HUES6 (cell line): ENCODE results near the gene TMPRSS9.

Experiments
- H3K27ac ChIP-seq: 2 replicates; pipeline ENCODE4 v1.7.0; 2013; ENCODE audit warnings: low read depth, mild to moderate bottlenecking, low read length, inconsistent platforms
- H3K27me3 ChIP-seq: 2 replicates; pipeline ENCODE4 v1.6.1; 2013; ENCODE audit warnings: low read length; ENCODE audit not compliant: control insufficient read depth, insufficient read depth
- H3K36me3 ChIP-seq: 2 replicates; pipeline ENCODE4 v1.6.1; 2013; ENCODE audit warnings: low read length; ENCODE audit not compliant: control insufficient read depth, insufficient read depth
- H3K4me1 ChIP-seq: 2 replicates; pipeline ENCODE4 v1.6.1; 2013; ENCODE audit warnings: low read length; ENCODE audit not compliant: control insufficient read depth, insufficient read depth
- H3K4me3 ChIP-seq: 2 replicates; pipeline ENCODE4 v1.5.1; 2013; ENCODE audit warnings: low read depth, low read length
- H3K9ac ChIP-seq: one replicate; pipeline ENCODE4 v1.6.1; 2013; ENCODE audit warnings: mild to moderate bottlenecking, low read length
- H3K9me3 ChIP-seq: 2 replicates; pipeline ENCODE4 v1.6.1; 2013; ENCODE audit warnings: low read depth, low read length; ENCODE audit not compliant: control insufficient read depth, insufficient read depth

Gene TMPRSS9

DNA sequence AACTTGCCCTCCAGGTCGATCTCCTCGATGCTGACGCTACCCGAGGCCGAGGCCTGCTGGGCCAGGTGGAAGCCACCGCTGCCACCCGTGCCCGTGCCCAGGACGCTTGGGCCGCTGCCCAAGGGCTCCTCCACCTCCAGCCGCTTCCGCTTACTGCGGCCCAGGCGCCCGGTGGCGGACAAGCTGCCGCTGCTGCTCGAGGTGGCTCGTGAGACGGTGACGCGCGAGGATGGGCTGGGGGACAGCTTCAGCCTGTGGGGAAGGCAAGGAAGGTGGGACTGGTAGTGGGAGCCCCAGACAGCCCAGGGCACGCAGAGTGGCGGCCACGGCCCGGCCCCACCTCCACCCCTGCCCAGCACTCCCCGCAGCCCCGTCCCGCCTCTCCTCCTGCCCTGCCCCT, 73.8 kb downstream of the TMPRSS9 start:
- Histone ChIP-seq H3K36me3 (peaks cover 76% of the 10 kb centered on the region), H3K9me3 (no peaks in the 10 kb centered on the region), H3K4me1 (peaks cover 1% of the 10 kb centered on the region; the same call in 1 of the 2 replicates), H3K9ac (no peak overlapping the region), H3K27me3 (no peaks in the 10 kb centered on the region), H3K4me3 (no peak overlapping the region), H3K27ac (no peak overlapping the region)

DNA sequence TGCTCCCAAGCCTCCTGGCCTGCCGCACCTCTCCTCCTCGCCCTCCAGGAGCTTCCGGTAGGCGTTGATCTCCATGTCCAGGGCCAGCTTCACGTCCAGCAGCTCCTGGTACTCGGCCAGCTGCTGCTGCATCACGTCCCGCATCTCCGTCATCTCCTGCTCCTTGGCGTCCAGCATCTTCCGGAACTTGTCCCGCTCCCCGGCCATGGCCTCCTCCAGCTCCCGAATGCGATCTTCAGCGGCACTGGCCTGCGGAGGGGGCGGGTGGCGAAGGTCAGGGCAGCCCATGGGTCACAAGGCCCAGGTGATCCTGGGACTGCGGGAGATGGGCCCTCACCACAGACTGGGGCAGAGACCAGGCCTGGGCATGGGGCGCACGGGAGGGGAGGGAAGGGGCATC, 74.2 kb downstream of the TMPRSS9 start:
- Histone ChIP-seq H3K4me3 (no peak overlapping the region), H3K36me3 (peaks cover 75% of the 10 kb centered on the region)

GRCh38 chr19:2434721-2435265, 74.7 kb downstream of the TMPRSS9 start:
- no peaks in the 10 kb centered on the region for H3K27me3 ChIP-seq
- H3K4me1 ChIP-seq = no peaks in the 10 kb centered on the region
- no peak overlapping the region for H3K4me3 ChIP-seq
- peaks cover 73% of the 10 kb centered on the region for H3K36me3 ChIP-seq
- no peak overlapping the region for H3K27ac ChIP-seq
- H3K9me3 ChIP-seq = no peaks in the 10 kb centered on the region
- H3K9ac ChIP-seq = no peak overlapping the region

More for the DNA sequence above, 74.2 kb downstream of the TMPRSS9 start:
- no peaks in the 10 kb centered on the region for H3K4me1 ChIP-seq
- H3K9me3 ChIP-seq = no peaks in the 10 kb centered on the region
- no peaks in the 10 kb centered on the region for H3K27me3 ChIP-seq
- H3K27ac ChIP-seq = no peak overlapping the region
- H3K9ac ChIP-seq = no peak overlapping the region

GRCh38 chr19:2436384-2436783, 76.3 kb downstream of the TMPRSS9 start:
- no peak overlapping the region for H3K27ac ChIP-seq
- peaks cover 69% of the 10 kb centered on the region for H3K36me3 ChIP-seq
- H3K4me1 ChIP-seq = no peaks in the 10 kb centered on the region
- H3K27me3 ChIP-seq = no peaks in the 10 kb centered on the region
- no peak overlapping the region for H3K9ac ChIP-seq
- H3K4me3 ChIP-seq = no peak overlapping the region
- no peaks in the 10 kb centered on the region for H3K9me3 ChIP-seq

DNA sequence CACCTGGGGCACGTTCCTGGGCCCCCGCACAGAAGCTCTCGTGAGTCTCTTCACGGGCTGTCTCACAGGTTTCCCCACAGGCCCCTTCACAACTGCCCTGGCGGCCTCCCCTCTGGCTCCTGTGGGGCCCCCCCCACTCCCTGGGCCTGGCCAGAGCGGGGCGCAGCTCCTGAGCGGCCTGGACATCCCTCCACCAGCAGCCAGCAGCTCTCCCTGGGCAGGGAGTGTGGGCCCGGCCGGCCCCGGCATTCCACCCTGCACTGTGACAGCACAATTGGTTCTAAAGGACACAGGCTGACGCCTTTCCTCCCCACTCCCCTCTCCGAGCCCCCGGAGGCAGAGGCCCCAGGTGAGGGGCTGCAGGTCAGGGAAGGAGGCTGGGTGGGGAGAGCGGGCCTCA, 76.9 kb downstream of the TMPRSS9 start:
- Histone ChIP-seq H3K9ac (no peak overlapping the region), H3K9me3 (no peaks in the 10 kb centered on the region), H3K36me3 (peaks cover 69% of the 10 kb centered on the region)

GRCh38 chr19:2438178-2438577, 78.1 kb downstream of the TMPRSS9 start:
- Histone ChIP-seq H3K27me3 (no peaks in the 10 kb centered on the region), H3K9ac (no peak overlapping the region), H3K9me3 (no peaks in the 10 kb centered on the region), H3K4me3 (no peak overlapping the region), H3K36me3 (peaks cover 74% of the 10 kb centered on the region), H3K27ac (no peak overlapping the region), H3K4me1 (no peaks in the 10 kb centered on the region)

More for the DNA sequence above, 76.9 kb downstream of the TMPRSS9 start:
- H3K4me1 ChIP-seq = no peaks in the 10 kb centered on the region
- H3K4me3 ChIP-seq = no peak overlapping the region
- no peaks in the 10 kb centered on the region for H3K27me3 ChIP-seq
- H3K27ac ChIP-seq = no peak overlapping the region

GRCh38 chr19:2440515-2440914, 80.5 kb downstream of the TMPRSS9 start:
- peaks cover 71% of the 10 kb centered on the region for H3K36me3 ChIP-seq
- no peaks in the 10 kb centered on the region for H3K4me1 ChIP-seq

GRCh38 chr19:2441096-2441752, 81.2 kb downstream of the TMPRSS9 start:
- Histone ChIP-seq H3K4me3 (no peak overlapping the region), H3K27ac (no peak overlapping the region), H3K4me1 (no peaks in the 10 kb centered on the region), H3K9me3 (no peaks in the 10 kb centered on the region), H3K9ac (no peak overlapping the region), H3K27me3 (no peaks in the 10 kb centered on the region), H3K36me3 (peaks cover 70% of the 10 kb centered on the region)

More at GRCh38 chr19:2440515-2440914, 80.5 kb downstream of the TMPRSS9 start:
- Histone ChIP-seq H3K9ac (no peak overlapping the region), H3K27ac (no peak overlapping the region), H3K9me3 (no peaks in the 10 kb centered on the region), H3K4me3 (no peak overlapping the region), H3K27me3 (no peaks in the 10 kb centered on the region)

DNA sequence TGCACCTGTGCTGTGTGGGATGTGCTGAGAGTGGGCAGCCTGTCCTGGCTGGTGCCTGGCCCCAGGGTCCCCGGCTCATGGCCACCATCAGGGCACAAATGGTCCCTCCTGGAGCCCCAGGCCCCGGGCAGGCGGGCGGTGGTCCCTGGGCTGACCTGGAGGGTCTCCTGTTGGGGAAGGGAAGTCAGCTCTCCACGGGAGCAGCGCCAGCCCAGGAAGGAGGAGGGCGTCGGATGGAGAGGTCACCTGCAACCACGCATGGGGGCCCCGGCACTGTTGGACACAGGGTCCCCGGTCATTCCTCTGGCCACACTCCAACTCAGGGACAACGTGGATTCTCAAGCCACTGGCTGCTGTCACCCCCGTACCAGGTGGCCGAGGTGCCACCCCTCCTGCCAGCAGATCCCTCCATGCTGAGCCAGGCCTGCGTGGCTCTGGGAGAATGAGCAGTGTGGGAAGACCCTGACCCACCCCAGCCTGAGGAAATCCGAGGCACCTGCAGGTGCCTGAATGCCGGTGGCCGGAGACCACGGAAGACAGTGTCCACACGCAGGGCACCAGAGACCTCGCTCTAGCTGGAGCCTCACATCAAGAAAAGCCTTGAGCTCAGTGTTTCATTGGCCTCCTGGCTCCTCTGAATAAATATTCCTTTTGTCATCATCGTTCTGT, 83.2 kb downstream of the TMPRSS9 start:
- H3K4me1 ChIP-seq = no peaks in the 10 kb centered on the region
- H3K9ac ChIP-seq = no peak overlapping the region
- H3K36me3 ChIP-seq = peaks cover 62% of the 10 kb centered on the region
- no peak overlapping the region for H3K27ac ChIP-seq
- no peaks in the 10 kb centered on the region for H3K27me3 ChIP-seq
- no peak overlapping the region for H3K4me3 ChIP-seq
- no peaks in the 10 kb centered on the region for H3K9me3 ChIP-seq

- Histone ChIP-seq H3K36me3 (peaks cover 57% of the 10 kb centered on the region), H3K9me3 (no peaks in the 10 kb centered on the region)
These were observed 83.7 kb downstream of the TMPRSS9 start for GRCh38 chr19:2443785-2444182.

DNA sequence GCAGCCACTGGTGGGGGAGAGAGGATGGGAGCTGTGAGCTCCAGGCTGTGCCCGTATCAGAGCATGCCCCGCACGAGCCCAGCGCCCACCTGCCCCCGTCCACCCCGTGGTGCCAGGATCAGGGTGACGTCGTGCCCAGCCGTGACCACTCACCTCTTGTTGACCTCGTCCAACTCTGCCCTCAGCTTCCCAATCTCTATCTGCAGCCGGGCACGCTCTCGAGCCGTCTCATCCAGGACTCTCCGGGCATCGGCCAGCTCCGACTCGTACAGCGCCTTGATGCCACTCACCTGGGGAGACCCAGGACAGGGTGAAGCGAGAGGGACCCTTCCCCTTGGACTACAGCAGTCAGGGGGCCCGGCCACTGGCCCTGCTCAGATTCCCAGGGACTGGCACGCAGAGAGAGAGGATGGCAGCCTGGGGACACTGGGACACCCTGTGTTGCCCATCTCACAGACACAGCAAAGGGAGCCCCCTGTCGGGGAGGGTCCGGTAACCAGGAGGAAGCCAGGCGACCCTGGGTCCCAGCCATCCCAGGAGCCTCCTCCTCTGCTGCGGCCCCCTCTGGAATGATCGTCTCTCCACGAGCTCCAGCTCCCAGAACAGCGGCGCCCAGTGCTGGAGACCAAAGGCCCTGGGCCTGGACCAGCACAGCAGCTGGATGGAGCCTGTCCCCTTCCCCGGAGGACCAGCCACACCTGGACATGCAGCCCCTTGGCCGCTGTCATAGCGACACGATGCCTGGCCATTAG, 84.4 kb downstream of the TMPRSS9 start:
- no peak overlapping the region for H3K27ac ChIP-seq
- no peak overlapping the region for H3K9ac ChIP-seq
- H3K27me3 ChIP-seq = no peaks in the 10 kb centered on the region
- H3K36me3 ChIP-seq = peaks cover 57% of the 10 kb centered on the region
- no peaks in the 10 kb centered on the region for H3K9me3 ChIP-seq
- no peak overlapping the region for H3K4me3 ChIP-seq
- no peaks in the 10 kb centered on the region for H3K4me1 ChIP-seq

More at GRCh38 chr19:2443785-2444182, 83.7 kb downstream of the TMPRSS9 start:
- Histone ChIP-seq H3K4me3 (no peak overlapping the region), H3K27me3 (no peaks in the 10 kb centered on the region), H3K9ac (no peak overlapping the region), H3K27ac (no peak overlapping the region), H3K4me1 (no peaks in the 10 kb centered on the region)
